Neural progenitor cell (in vitro differentiated cells): ENCODE measurements around the gene CYB5RL.

ENCODE experiments used
- CTCF ChIP-seq: fragments of 200-600 bp; sonication (generic); IDR thresholded peaks from 2 replicates; pipeline ENCODE4 v1.5.1; 2017; ENCODE audit warnings: antibody characterized with exemption, mild to moderate bottlenecking
- EZH2phosphoT487 ChIP-seq: fragments of 200-600 bp; sonication (generic); IDR thresholded peaks from 2 replicates; pipeline ENCODE4 v1.6.1; 2017; ENCODE audit warnings: antibody characterized with exemption

GRCh38 chr1:54243022-54243421 is 43.2 kb upstream of the CYB5RL start:
- no peak for TF ChIP-seq CTCF
- TF ChIP-seq EZH2phosphoT487 = no peak
